Left kidney (tissue), 2 donors: ENCODE data around the gene KIF26A. TPM values are rescaled to one million over a fixed set of nuclear protein-coding genes. Genes with fewer than 3 reads are reported as not detected.
"Not testable (repeated sequence)": the region's sequence is repeated elsewhere in the genome, so short reads cannot be mapped to it uniquely, and the experiment has no call there.

Source experiments
- DNase-seq: peaks from one replicate; pipeline ENCODE4 v3.0.0-alpha.2; 2013
- polyA plus RNA-seq: library from polyadenylated mRNA; unstranded; fragments of 120-200 nt; gene quantifications from one replicate; pipeline ENCODE4 v1.2.1, GENCODE V29; 2013; ENCODE audit not compliant: insufficient read length

KIF26A gene
- polyA plus RNA-seq, 1 donor: 6.4 TPM

DNA sequence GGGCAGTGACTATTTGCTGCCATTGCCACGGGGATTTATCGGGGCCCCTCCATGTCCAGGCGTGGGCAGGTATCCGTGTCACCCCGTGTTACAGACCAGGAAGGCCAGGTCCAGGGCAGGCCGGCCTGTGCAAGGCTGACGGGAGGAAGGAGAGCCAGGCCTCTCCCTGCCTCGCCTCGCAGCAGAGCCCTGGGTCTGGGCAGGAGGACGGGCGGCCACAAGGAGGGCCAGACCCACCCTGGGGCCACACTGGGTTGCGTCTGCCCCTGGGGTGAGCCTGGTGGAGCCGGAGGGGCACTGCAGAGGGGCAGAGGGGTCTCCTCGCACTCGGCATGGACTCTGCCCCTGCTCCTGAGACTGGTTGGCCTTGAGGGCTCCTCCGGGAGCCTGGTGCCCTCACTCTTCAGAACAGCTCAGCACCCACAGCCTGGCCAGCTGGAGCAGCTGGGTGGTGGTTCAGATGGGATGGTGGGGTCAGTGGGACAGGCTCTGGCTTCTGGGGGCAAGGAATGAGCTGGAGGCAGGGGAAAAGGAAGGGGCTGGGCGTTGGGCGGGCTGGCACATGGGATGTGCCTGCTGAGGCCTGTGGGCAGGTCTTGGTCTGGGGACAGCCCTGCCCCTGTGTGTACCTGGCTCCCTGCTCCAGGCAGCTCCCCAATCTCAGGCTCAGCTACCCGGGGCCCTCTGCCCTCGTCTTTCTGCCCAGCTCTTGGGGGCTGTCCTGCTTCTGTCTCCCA, 53.9 kb downstream of the KIF26A start:
- no peak for DNase-seq

DNA sequence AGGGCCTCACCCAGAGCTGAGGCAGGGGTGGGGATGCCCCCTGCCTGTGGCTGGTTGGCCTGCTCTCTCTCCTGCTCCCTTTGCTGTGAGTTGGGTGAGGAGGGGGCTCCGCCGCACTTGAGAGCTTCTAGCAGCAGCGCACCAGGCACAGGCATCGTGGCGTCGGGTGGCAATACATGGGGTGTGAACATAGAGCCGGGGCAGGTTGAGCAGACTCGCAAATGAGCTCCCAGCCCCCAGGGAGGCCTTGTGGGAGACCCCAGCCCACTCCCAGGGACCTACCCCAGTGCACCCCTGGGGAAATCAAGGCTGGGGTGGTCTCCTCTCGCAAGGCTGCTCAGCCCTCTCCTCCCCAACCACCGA, 54.5 kb downstream of the KIF26A start:
- DNase-seq: no peak

DNA sequence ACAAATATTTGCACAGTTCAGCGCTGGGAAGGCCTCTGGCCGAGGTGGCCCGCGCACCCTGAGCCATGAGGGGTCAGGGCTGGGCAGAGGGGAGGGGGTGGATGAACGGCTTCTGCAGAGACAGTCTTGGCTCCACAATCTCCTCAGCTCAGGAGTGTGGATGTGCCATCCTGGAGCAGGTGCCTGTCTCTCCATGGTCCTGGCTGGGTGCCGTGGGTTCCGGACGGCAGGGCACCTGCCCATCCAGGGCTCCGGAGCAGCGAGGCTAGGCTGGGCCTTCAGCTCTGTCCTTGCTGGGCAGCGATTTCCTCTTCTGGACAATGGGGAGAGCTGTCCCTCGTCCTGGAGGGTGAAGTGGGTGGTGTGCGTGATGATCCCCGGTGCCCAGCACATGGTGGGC, 55.6 kb downstream of the KIF26A start:
- no peak for DNase-seq

DNA sequence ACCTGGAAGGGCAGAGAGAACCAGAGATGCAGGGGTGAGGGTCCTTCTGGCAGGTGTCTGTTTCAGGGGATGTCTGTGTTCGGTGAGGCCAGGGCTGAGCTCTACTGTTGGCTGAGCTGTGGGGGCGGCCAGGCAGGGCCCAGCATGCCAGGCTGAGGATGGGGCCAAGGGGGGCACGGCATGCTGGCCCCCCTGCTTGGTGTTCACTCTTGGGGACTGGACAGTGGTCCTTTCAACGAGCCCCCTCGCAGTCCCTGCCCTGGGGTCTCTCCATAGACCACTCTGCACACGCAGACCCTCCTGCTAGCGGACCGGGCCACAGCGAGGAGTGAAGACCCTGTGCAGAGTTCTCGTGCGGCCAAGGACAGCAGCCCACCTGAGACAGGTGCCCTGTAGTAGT, 56.3 kb downstream of the KIF26A start:
- DNase-seq: no peak

DNA sequence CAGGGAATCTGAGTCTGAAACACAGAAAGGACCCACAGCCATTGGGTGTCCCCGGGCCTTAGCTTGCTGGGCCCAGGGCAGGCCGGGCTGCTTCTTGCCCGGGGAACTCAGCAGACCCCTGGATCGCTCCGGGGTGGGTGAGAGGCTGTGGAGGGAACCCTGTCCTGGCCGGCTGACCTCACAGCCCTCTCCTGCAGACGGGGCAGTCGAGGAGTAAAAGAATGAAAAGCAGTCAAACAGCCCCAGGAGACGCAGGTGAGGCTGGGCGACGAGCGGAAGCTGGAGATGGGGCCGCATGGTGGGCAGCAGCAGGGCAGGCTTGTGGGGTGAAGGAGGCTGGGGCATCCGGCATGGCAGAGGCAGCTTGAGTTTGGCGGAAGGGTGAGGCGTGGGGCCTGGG, 57.0 kb downstream of the KIF26A start:
- DNase-seq: no peak

DNA sequence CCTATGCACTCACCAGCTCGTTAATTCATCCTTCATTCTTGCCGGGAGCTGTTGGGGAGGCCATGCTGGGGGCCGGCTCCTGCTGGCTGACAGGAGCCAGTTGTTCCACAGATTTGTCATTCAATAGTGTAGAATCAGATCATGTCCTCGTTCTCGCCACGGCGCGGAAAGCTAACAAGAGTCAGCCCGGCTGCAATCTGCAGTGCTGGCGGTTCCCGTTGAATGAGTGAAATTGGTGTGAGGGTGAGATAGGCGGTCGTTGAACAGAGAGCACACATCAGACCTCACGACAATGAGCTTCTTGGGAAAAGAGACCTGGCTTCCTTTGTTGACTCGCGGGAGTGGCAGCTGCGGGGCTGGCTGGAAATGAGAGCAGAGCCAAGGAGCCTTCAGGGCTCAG, 57.5 kb downstream of the KIF26A start:
- DNase-seq: no peak

DNA sequence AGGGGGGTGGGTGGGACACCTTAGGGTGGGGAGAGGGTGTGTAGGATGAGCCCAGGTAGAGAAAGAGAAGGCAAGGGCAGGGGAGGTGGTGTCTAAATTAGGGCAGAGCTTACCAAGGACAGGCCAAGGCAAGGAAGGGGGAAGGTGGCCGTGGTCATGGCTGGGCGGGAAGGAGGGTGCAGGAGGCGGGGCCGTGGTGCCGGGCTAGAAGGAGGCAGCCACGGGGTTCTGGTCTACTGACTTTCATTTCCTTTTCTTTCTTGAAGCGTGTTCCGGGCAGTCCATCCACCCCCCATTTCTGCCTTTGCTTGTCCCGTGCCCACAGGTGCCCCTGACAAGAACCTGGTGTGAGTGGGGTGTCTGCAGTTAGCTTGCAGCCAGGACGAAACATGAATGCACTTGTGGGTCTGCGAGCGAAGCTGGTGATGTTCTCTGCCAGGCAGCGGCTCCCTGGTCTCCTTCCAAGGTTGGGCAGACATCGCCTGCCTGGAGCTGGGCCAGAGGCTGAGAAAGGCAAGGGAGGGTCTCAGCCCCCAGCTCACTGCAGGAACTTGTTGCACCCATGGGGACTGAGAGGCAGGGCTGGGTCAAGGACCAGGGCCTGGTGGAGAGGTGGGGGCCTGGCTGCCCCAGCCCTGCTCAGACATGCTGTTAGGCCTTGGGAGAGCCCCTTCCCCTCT, 58.2 kb downstream of the KIF26A start:
- DNase-seq: no peak

DNA sequence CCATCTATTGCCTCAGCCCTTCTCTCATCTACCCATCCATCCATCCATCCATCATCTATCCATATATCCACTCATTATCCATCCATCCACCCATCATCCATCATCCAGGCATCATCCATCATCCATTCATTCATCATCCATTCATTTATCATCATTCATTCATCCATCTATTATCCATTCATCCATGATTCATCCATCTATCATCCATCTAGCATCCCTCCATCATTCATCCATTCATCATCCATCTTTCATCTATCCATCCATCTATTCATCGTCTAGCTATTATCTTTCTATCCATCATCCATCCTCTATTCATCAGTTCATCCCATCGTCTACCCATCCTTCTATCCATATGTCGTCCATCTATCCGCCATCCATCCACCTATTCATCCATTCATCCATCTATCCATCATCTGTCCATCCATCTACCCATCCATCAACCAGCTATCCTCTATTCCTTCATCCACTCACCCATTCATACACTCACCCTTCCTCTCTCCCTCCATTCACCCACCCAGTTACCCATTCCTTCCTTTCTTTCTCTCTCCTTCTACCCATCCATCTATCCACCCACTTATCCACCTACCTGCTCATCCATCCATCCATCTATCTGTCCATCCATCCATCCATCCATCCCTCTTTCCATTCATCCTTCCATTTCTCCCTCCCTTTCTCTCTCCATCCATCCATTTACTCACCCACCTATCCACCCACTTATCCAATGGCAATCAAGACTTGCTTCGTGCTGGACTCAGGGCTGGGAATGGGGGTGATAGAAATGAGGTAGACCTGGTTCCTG, 59.3 kb downstream of the KIF26A start:
- DNase-seq: no peak

DNA sequence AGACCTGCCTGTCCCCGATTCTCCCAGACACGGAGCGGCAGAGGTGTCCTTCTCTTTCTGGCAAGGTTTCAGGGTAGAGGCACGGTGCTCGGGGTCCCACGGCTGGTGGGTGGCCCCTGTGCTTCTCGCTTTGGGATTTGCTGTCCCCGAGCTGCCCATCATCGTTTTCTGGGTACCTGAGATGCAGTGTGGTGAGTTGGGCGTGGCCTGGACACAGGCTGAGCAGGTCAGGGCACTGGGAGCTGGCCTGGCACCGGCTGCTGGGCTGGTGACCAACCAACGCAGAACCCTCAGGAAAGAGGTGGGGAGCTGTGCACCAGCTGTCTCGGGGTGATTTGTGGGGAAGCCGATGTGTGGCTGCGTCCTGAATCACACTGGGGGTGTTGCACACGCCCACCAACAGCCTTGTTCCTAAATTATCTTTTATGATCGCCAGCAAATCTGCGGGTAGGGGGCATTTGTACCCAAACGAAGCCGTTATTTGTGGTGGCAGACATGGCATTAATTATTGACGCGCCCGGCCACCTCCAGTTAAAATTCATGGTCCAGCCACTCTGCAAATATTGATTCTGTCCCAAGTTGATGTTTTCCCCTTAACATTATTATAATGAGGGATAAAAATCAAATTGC, 61.0 kb downstream of the KIF26A start:
- no peak for DNase-seq

DNA sequence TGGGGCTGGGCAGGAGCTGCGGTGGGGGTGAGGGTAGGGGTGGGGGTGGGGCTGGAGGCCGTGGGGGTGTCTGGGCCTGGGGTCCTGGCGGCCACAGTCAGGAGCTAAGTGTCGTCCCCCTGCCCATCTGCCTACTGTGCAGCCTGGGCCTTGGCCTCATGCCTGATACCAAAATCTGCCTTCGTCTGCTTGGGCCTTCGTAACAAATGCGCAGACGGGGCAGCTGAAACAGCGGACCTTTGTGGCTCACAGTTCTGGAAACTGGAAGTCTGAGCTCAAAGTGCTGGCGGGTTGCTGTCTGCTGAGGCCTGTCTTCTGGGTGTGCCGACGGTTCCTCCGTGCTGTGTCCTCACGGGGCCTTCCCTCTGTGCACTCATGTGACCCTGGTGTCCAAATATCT, 61.7 kb downstream of the KIF26A start:
- no peak for DNase-seq

DNA sequence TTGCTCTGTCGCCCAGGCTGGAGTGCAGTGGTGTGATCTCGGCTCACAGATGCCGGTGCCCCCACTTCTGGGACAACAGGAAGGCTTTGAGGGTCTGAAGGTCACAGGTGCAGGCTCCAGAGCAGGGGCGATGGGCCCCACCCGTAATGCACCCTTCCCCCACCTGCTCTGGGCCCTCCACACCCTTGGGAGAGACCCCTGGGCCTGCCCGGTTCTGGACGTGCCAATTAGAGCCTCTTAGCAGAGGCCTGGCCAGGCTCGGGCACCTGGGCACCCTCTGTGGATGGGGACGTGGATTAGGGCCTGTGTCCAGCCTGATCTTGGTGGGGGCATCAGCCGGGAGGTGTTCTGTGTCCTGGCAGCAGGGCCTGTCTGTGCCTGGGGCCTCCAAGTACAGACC, 62.2 kb downstream of the KIF26A start:
- DNase-seq: no peak

DNA sequence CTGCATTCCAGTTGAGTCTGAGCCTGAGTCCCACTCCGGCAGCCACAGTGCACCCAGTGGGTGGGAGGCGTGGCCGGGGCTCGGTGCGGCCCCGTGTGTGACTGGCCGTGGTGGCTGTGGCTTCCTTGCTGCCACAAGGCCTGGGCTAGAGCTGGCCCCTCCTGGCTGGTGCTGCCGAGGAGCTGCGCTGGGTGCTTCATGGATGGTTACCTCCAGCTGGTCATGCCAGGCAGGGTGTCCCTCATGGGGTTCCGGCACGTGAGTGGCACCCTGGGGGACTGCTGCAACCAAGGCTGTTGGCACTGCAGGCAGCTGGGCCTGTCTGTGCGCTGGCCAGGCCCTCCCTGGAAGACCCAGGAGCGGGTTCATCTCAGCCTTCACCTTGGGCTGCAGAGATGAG, 62.7 kb downstream of the KIF26A start:
- DNase-seq: no peak

DNA sequence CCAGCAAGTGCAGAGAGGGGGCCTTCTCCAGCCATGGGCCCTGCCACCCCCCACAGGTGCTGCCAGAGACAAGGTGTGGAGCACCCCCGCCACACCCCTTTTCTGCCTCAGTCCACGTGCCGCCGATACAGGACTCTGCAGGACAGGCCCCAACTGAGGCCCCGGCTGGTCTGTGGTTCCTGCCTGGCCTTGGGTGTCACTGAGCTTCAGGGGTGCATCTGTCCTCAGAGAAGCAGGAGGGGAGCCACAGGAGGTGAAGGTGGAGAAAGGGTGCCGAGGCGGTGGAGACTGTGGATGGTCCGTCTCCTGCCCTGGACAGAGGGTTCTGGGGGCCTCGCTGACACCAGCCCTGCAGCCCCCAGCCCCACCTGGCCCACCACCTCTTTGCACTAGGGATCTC, 63.1 kb downstream of the KIF26A start:
- no peak for DNase-seq

DNA sequence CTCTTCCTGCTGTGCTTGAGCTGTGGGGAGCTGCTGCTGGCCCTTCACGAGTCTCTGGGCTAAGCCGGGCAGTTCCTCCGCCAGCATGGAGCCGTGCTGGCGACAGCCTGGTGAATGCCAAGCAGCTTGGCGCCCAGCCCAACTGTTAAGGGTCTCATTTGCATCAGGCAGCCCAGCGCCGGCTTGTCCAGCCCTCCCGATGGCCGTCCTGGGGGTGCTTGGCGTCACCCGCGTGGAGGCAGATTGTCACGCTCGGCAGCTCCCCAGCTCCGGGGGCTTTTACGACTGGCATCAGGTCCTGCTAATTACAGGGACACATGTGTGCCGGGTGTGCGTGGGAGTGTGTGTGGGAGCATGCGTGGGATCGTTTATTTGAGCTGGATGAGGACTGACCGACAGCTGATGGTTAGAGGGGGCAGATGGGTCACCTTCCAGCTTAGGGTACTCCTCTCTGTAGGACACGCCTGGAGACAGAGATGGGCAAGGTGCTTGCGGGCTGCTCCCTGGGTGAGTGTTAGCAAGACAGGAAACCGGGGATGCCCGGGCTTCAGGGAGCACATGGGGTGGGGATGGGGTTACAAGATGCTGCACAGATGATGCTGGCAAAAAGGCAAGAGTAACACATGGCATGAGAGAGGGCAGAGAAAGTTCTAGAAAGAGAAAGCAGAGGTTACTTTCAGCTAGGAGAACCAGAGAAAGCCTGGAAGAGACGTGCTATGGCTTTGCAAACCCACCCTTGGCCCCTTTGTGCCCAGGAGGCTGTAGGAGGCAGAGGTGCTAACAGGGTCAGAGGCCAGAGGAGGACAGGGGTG, 64.1 kb downstream of the KIF26A start:
- DNase-seq: no peak

DNA sequence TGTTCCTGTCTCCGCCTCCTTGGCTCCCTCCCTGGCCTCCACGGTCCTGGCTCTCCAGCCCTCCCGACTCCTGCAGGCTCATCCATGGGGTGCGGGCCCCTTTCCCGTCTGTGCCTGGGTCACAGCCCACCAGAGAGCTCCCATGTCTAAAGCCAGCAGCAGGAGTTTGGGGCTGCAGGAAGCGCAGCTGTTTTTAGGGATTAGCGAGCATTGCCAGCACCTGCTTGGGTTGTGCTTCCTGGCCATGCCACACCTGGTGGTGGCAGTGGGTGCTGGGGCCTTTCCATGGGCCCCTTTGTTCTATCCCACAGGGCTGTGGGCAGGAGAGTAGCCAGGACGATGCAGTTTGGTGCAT, 64.7 kb downstream of the KIF26A start:
- no peak for DNase-seq

DNA sequence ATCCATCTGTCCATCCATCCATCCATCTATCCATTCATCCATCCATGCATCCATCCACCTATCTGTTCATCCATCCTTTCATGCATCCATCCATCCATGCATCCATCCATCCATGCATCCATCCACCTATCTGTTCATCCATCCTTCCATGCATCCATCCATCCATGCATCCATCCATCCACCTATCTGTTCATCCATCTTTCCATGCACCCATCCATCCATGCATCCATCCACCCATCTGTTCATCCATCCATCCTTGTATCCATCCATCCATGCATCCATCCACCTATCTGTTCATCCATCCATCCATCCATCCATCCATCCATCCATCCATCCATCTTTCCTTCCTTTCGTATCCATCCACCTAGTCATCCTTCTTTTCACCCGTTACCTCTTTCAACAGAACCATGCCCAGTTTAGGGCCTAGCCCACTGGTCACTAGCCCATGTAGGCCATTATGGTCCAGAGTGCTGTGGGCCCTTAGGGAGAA, 66.3 kb downstream of the KIF26A start:
- DNase-seq: no peak

DNA sequence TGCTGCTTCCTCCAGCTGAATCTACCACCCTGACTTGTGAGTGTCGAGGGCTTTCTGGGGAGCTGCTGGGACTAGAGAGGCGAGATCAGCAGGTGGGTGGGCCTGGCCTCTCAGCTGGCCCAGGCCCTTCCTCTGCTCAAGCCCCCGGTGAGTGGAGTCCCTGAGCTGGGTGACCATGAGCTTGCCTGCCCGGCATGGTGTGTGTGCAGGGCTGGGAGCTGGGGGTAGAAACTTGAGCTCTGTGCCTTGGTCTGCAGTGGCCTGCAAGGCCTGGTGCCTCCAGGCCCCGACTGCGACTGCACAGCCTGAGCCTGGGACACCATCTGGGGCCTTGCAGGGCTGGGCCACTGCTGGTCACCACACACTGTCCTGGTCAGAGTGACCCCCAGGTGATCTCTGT, 67.4 kb downstream of the KIF26A start:
- no peak for DNase-seq

DNA sequence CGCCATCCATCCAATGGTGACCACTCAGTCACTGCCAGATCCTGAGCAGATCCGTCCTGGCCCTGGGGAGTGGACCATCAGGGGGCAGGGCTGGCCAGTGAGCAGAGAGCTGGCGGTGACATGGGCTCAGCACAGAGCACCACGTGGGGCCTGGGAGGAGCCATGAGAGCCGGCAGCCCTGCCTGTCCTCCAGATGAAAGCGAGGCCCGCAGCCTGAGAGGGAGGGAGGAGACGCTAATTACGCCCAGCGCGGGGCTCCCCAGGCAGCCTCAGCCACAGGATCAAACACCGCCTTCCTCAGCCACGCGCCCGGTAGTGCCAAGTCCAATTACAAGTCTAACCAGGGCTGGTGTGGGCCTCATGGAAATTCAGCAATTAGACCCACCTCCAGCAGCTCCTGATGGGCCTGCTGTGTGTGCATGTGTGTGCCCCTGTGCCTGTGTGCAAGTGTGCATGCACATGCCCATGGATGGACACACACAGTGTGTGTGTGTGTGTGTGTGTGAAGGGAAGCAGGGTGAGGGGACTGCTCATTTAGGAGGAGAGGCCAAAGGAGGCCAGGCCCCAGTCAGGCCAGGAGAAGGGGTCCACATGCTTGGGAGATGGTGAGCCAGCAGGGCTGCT, 68.0 kb downstream of the KIF26A start:
- DNase-seq: no peak

DNA sequence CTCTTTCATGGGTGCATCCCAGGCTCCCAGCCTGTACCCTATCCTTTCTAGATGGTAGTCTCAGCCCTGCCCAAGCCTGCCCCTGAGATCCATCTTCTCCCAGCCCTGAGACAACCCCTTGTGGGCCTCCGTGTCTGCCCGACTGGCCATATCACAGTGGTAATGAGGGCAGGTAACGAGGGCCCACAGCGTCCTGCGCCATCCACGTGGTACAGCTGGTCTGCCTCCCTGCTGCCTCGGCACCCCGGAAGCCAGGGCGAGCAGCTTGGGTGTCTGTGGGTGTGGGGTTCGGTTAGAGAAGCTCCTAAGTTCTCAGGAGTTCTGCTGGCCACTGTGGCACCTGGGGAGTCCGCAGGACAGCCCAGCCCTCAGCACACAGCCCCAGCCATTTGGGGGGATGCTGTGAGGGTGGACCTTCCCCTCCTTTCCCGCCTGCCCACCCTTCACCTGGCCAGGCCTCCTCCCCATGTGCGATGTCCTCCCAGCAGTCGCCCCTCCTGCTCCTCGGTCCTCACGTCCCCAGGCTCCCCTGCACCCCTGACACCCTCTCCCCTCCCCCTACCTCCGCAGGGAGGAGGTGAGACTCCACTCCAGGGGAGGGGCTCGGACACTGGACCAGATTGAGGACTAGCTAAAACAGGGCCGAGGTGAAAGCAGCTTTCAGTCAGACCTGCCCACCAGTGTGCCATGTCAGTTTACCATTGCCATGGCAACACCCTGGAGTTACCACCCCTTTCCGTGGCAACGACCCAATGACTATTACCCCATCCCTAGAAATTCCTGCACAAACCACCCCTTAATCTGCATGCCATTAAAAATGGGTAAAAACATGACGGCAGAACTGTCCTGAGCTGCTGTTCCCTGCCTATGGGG, 69.0 kb downstream of the KIF26A start:
- no peak for DNase-seq

DNA sequence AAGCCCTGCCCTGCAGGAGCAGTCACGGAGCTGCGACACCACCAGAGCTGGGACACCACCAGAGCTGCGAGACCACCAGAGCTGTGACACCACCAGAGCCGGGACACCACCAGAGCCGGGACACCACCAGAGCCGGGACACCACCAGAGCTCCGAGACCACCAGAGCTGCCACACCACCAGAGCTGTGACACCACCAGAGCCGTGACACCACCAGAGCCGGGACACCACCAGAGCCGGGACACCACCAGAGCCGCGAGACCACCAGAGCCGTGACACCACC, 69.6 kb downstream of the KIF26A start:
- not testable (repeated sequence) for DNase-seq

DNA sequence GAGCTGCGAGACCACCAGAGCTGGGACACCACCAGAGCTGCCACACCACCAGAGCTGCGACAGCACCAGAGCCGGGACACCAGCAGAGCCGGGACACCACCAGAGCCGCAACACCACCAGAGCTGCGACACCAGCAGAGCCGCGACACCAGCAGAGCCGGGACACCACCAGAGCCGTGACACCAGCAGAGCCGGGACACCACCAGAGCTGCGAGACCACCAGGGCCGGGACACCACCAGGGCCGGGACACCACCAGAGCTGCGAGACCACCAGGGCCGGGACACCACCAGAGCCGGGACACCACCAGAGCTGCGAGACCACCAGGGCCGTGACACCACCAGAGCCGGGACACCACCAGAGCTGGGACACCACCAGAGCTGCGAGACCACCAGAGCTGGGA, 69.9 kb downstream of the KIF26A start:
- DNase-seq: not testable (repeated sequence)
